ENCODE results near the gene MBD2.

Gene MBD2

DNA sequence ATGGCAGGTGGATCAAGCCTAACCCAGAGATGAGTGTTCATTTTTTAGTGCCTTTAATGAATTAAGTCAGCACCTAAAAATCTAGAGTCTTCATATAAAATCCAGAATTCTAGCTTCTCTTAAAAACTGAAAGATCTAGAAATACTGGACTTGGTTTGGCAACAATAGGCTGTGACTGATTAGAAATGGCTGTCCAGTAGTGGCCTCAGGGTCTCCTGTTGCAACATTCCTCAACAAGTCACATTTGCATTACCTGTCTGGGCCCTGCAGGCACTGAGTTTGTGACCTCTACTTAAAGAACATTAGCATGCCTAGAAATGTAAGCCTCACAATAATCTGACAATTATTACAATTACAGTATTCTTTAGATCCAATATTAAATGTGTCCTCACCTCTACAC lies 33.1 kb downstream of the MBD2 start:
- H3K79me1 ChIP-seq (ENCODE audit: low read length): no peaks in the 10 kb centered on the region
- H3K4me2 ChIP-seq (ENCODE audit: low read length): no peak overlapping the region
- no peak overlapping the region for H3K4ac ChIP-seq (ENCODE audit: low read depth, low read length)
- no peaks in the 10 kb centered on the region for H3K27me3 ChIP-seq (ENCODE audit: insufficient read depth, low read length, poor library complexity)
- H2BK15ac ChIP-seq (replicated peaks; ENCODE audit: low read depth): no peak overlapping the region
- no peaks in the 10 kb centered on the region for H3K36me3 ChIP-seq (ENCODE audit: control insufficient read depth, insufficient read depth, low read length)
- H3K23ac ChIP-seq (ENCODE audit: low read length): no peak overlapping the region
- no peak overlapping the region for H2AK5ac ChIP-seq (ENCODE audit: low read length)
- H2BK5ac ChIP-seq (ENCODE audit: low read length): no peak overlapping the region
- no peak overlapping the region for H2BK120ac ChIP-seq (ENCODE audit: low read depth, low read length)
- H4K8ac ChIP-seq (ENCODE audit: low read depth, low read length): no peak overlapping the region
- no peaks in the 10 kb centered on the region for H3K79me2 ChIP-seq (ENCODE audit: control insufficient read depth, insufficient read depth, low read length)
- no peak overlapping the region for H3K4me3 ChIP-seq (ENCODE audit: low read length)
- no peak overlapping the region for H4K5ac ChIP-seq (ENCODE audit: low read length)
- no peak overlapping the region for H3K9ac ChIP-seq (ENCODE audit: low read length)
- H3K27ac ChIP-seq (ENCODE audit: low read depth, low read length): no peak overlapping the region
- H3K56ac ChIP-seq (ENCODE audit: low read length): no peak overlapping the region
- DNase-seq: peak; percentile 75
- H3K4me1 ChIP-seq (ENCODE audit: control insufficient read depth, low read depth, low read length): no peaks in the 10 kb centered on the region
- no peak overlapping the region for H3K18ac ChIP-seq (ENCODE audit: low read length)

DNA sequence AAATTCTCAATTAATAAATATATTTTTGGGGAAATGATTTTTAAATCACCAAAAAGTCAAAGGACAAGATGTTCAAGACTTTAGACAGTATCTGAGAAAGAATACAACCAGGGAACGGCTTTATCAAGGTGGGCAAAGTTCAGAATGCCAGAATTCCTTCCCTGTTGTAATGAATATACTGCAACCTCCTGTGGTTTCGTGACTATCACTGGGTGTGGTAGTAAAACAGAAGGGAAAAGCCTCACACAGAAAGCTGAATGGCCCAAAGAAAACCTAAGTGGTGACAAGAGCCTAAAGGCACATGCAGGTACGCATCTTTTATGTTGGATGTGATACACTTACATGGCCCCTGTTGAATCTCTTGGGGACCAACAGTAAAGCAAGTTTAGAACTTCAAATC lies 37.1 kb downstream of the MBD2 start:
- Histone ChIP-seq H3K4me3 (ENCODE audit: low read length) (no peak overlapping the region), H2BK15ac (replicated peaks; ENCODE audit: low read depth) (no peak overlapping the region), H3K23ac (ENCODE audit: low read length) (no peak overlapping the region), H2AK5ac (ENCODE audit: low read length) (no peak overlapping the region), H3K4ac (ENCODE audit: low read depth, low read length) (no peak overlapping the region), H3K4me1 (ENCODE audit: control insufficient read depth, low read depth, low read length) (no peaks in the 10 kb centered on the region), H3K18ac (ENCODE audit: low read length) (no peak overlapping the region), H2BK5ac (ENCODE audit: low read length) (no peak overlapping the region), H3K79me1 (ENCODE audit: low read length) (no peaks in the 10 kb centered on the region), H3K56ac (ENCODE audit: low read length) (no peak overlapping the region), H4K8ac (ENCODE audit: low read depth, low read length) (no peak overlapping the region), H3K4me2 (ENCODE audit: low read length) (no peak overlapping the region), H3K27ac (ENCODE audit: low read depth, low read length) (no peak overlapping the region), H3K36me3 (ENCODE audit: control insufficient read depth, insufficient read depth, low read length) (no peaks in the 10 kb centered on the region), H2BK120ac (ENCODE audit: low read depth, low read length) (no peak overlapping the region), H4K5ac (ENCODE audit: low read length) (no peak overlapping the region), H3K79me2 (ENCODE audit: control insufficient read depth, insufficient read depth, low read length) (no peaks in the 10 kb centered on the region), H3K9ac (ENCODE audit: low read length) (no peak overlapping the region), H3K27me3 (ENCODE audit: insufficient read depth, low read length, poor library complexity) (no peaks in the 10 kb centered on the region)
- DNase-seq: no peak
- WGBS (ENCODE audit: extremely low coverage, insufficient coverage, low lambda C conversion rate): no CpG with 5 or more reads among the region's 3 CpGs

DNA sequence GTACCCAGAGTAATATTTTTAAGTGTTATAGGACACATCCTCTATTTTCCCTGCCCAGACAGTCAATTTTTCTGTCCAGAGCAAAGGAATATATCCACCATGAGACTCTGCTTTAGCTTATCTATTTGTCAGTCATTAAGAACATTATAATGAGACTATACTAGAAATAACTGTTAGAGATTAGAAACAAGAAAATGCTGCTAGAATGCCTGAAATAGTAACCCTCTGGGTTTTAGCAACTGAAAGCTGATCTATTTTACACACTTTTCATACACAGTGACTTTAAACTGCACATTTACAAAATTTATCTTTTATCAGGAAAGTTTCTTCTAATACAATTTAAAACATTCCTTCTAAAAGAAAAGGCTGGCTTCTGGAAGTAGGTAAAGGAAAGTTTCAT lies 39.6 kb downstream of the MBD2 start:
- Histone ChIP-seq H2BK120ac (ENCODE audit: low read depth, low read length) (no peak overlapping the region), H3K27ac (ENCODE audit: low read depth, low read length) (no peak overlapping the region), H3K79me1 (ENCODE audit: low read length) (no peaks in the 10 kb centered on the region), H2BK5ac (ENCODE audit: low read length) (no peak overlapping the region), H2BK15ac (replicated peaks; ENCODE audit: low read depth) (no peak overlapping the region), H3K56ac (ENCODE audit: low read length) (no peak overlapping the region), H2AK5ac (ENCODE audit: low read length) (no peak overlapping the region), H4K5ac (ENCODE audit: low read length) (no peak overlapping the region), H3K27me3 (ENCODE audit: insufficient read depth, low read length, poor library complexity) (no peaks in the 10 kb centered on the region), H3K23ac (ENCODE audit: low read length) (no peak overlapping the region), H3K4me2 (ENCODE audit: low read length) (no peak overlapping the region), H3K9ac (ENCODE audit: low read length) (no peak overlapping the region), H3K36me3 (ENCODE audit: control insufficient read depth, insufficient read depth, low read length) (no peaks in the 10 kb centered on the region), H3K4me1 (ENCODE audit: control insufficient read depth, low read depth, low read length) (no peaks in the 10 kb centered on the region), H3K18ac (ENCODE audit: low read length) (no peak overlapping the region), H3K4ac (ENCODE audit: low read depth, low read length) (no peak overlapping the region), H3K79me2 (ENCODE audit: control insufficient read depth, insufficient read depth, low read length) (no peaks in the 10 kb centered on the region), H4K8ac (ENCODE audit: low read depth, low read length) (no peak overlapping the region), H3K4me3 (ENCODE audit: low read length) (no peak overlapping the region)
- no peak for DNase-seq

DNA sequence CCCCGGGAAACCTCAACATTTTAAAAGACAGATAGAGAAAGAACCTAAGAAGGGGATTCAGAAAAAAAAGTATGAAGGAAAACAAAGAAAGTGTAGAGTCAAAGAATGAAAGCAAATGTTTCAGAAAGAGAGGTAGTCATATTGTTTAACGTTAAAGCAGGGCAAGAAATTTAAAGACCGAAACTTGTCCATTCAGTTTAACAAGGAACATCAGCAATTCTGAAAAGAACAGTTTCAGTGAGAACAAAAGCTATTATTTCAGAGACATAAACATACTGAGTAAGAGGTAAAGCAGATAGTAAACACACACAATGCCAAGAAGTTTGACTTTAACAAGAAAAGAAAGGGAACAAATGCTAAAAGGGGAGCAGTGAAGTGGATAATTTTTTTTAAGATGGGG lies 41.1 kb downstream of the MBD2 start:
- no CpG with 5 or more reads among the region's 3 CpGs for WGBS (ENCODE audit: extremely low coverage, insufficient coverage, low lambda C conversion rate)
- no peak for DNase-seq

DNA sequence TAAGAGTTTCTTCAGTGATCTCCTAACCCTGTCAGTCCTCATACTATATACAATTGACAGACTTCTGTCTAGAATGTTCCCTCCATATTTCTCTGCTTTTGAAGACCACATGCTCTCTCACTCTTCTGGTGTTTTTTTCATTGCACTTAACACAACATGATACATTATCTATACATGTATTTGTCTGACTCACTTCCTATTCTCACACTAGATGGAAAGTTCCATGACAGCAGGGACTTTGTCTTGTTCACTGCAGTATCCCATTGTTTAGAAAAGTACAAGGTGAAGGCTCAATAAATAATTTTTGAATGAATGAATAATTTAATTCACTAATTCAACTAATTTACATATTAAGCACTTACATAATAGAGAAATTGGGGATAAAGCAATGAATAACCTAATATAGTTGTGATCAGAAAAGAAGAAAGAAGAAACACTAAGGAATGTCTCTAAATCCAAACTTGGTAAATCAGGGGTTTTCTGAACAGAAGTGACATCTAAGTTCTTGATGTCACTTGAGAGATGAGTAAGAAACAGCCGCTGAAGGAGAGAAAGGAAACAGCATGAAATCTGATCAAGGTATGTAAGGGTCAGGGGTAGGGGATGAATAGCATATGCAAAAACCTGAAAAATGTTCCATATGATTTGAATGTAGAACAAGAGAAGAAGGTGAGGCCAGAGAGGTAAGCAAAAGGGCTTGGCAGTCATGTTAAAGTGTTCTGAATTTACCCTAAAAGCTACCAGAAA lies 42.4 kb downstream of the MBD2 start:
- no peak overlapping the region for H4K8ac ChIP-seq (ENCODE audit: low read depth, low read length)
- H3K27me3 ChIP-seq (ENCODE audit: insufficient read depth, low read length, poor library complexity): no peaks in the 10 kb centered on the region
- H3K18ac ChIP-seq (ENCODE audit: low read length): no peak overlapping the region
- no peak overlapping the region for H3K4ac ChIP-seq (ENCODE audit: low read depth, low read length)
- no CpG with 5 or more reads among the region's 1 CpG for WGBS (ENCODE audit: extremely low coverage, insufficient coverage, low lambda C conversion rate)
- DNase-seq: no peak
- H2BK5ac ChIP-seq (ENCODE audit: low read length): no peak overlapping the region
- H3K79me2 ChIP-seq (ENCODE audit: control insufficient read depth, insufficient read depth, low read length): no peaks in the 10 kb centered on the region
- H3K23ac ChIP-seq (ENCODE audit: low read length): no peak overlapping the region
- H3K36me3 ChIP-seq (ENCODE audit: control insufficient read depth, insufficient read depth, low read length): no peaks in the 10 kb centered on the region
- H3K9ac ChIP-seq (ENCODE audit: low read length): no peak overlapping the region
- no peak overlapping the region for H2BK15ac ChIP-seq (replicated peaks; ENCODE audit: low read depth)
- H3K4me2 ChIP-seq (ENCODE audit: low read length): no peak overlapping the region
- H2AK5ac ChIP-seq (ENCODE audit: low read length): no peak overlapping the region
- no peak overlapping the region for H3K4me3 ChIP-seq (ENCODE audit: low read length)
- H3K56ac ChIP-seq (ENCODE audit: low read length): no peak overlapping the region
- no peaks in the 10 kb centered on the region for H3K4me1 ChIP-seq (ENCODE audit: control insufficient read depth, low read depth, low read length)
- no peak overlapping the region for H2BK120ac ChIP-seq (ENCODE audit: low read depth, low read length)
- H4K5ac ChIP-seq (ENCODE audit: low read length): no peak overlapping the region
- H3K79me1 ChIP-seq (ENCODE audit: low read length): no peaks in the 10 kb centered on the region
- no peak overlapping the region for H3K27ac ChIP-seq (ENCODE audit: low read depth, low read length)

More for the DNA sequence above, 41.1 kb downstream of the MBD2 start:
- Histone ChIP-seq H4K8ac (ENCODE audit: low read depth, low read length) (no peak overlapping the region), H2AK5ac (ENCODE audit: low read length) (no peak overlapping the region), H3K56ac (ENCODE audit: low read length) (no peak overlapping the region), H3K27me3 (ENCODE audit: insufficient read depth, low read length, poor library complexity) (no peaks in the 10 kb centered on the region), H3K4ac (ENCODE audit: low read depth, low read length) (no peak overlapping the region), H2BK5ac (ENCODE audit: low read length) (no peak overlapping the region), H3K79me2 (ENCODE audit: control insufficient read depth, insufficient read depth, low read length) (no peaks in the 10 kb centered on the region), H3K4me3 (ENCODE audit: low read length) (no peak overlapping the region), H3K79me1 (ENCODE audit: low read length) (no peaks in the 10 kb centered on the region), H4K5ac (ENCODE audit: low read length) (no peak overlapping the region), H2BK15ac (replicated peaks; ENCODE audit: low read depth) (no peak overlapping the region), H3K4me2 (ENCODE audit: low read length) (no peak overlapping the region), H3K4me1 (ENCODE audit: control insufficient read depth, low read depth, low read length) (no peaks in the 10 kb centered on the region), H3K18ac (ENCODE audit: low read length) (no peak overlapping the region), H2BK120ac (ENCODE audit: low read depth, low read length) (no peak overlapping the region), H3K27ac (ENCODE audit: low read depth, low read length) (no peak overlapping the region), H3K36me3 (ENCODE audit: control insufficient read depth, insufficient read depth, low read length) (no peaks in the 10 kb centered on the region), H3K23ac (ENCODE audit: low read length) (no peak overlapping the region), H3K9ac (ENCODE audit: low read length) (no peak overlapping the region)

DNA sequence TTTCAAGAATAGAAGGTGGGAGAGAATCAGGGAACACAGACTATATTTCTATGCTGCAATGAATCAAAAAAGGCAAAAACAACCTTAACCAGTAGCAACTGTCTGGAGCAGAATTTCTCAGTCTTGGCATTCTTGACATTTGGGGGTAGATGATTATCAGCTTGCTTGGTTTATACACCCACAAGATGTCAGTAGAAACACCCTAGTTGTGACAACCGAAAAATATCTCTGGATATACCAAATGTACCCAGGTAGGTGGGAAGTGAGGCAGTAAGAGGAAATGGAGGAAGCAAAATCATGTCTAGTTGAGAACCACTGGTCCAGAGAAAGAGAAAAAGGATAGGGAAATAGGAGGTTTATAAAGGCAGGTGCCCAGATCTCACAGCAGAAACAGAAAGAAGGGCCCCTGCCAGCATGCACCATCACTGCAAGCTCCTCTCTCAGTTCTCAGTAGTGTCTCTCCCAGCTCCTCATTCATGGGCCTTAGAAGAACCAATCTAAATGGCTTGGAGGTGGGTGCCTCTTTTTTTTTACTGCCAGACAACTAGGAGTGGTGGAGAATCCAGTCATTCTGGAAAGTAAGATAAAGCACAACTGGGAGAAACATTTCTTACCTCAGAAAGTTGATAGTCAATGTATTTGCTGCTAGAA lies 50.4 kb downstream of the MBD2 start:
- H4K5ac ChIP-seq (ENCODE audit: low read length): no peak overlapping the region
- no peaks in the 10 kb centered on the region for H3K79me1 ChIP-seq (ENCODE audit: low read length)
- no peak overlapping the region for H3K56ac ChIP-seq (ENCODE audit: low read length)
- no peak overlapping the region for H2BK120ac ChIP-seq (ENCODE audit: low read depth, low read length)
- H3K79me2 ChIP-seq (ENCODE audit: control insufficient read depth, insufficient read depth, low read length): no peaks in the 10 kb centered on the region
- WGBS (ENCODE audit: extremely low coverage, insufficient coverage, low lambda C conversion rate): no CpG with 5 or more reads among the region's 1 CpG
- no peak overlapping the region for H3K4ac ChIP-seq (ENCODE audit: low read depth, low read length)
- H3K23ac ChIP-seq (ENCODE audit: low read length): no peak overlapping the region
- H2AK5ac ChIP-seq (ENCODE audit: low read length): no peak overlapping the region
- H3K36me3 ChIP-seq (ENCODE audit: control insufficient read depth, insufficient read depth, low read length): no peaks in the 10 kb centered on the region
- H4K8ac ChIP-seq (ENCODE audit: low read depth, low read length): no peak overlapping the region
- no peak overlapping the region for H3K18ac ChIP-seq (ENCODE audit: low read length)
- no peak overlapping the region for H3K9ac ChIP-seq (ENCODE audit: low read length)
- no peak overlapping the region for H3K4me2 ChIP-seq (ENCODE audit: low read length)
- H2BK5ac ChIP-seq (ENCODE audit: low read length): no peak overlapping the region
- no peak for DNase-seq
- no peaks in the 10 kb centered on the region for H3K27me3 ChIP-seq (ENCODE audit: insufficient read depth, low read length, poor library complexity)
- no peaks in the 10 kb centered on the region for H3K4me1 ChIP-seq (ENCODE audit: control insufficient read depth, low read depth, low read length)
- H3K27ac ChIP-seq (ENCODE audit: low read depth, low read length): no peak overlapping the region
- H3K4me3 ChIP-seq (ENCODE audit: low read length): no peak overlapping the region
- no peak overlapping the region for H2BK15ac ChIP-seq (replicated peaks; ENCODE audit: low read depth)
